Duodenal mucosa (tissue), 2 donors: ENCODE results near the gene METTL5.
"Not testable (repeated sequence)": the region's sequence is repeated elsewhere in the genome, so short reads cannot be mapped to it uniquely, and the experiment has no call there.

Source experiments
- H3K27ac ChIP-seq: one replicate; pipeline ENCODE4 v1.7.0; 2013; ENCODE audit warnings: low read depth, low read length
- H3K27me3 ChIP-seq, 2 donors: one replicate each; pipeline ENCODE4 v1.7.0; 2013; ENCODE audit warnings: low read length in 2 of 2, control low read depth in 1 of 2; ENCODE audit not compliant: insufficient read depth in 2 of 2, control insufficient read depth in 1 of 2
- H3K36me3 ChIP-seq, 2 donors: one replicate each; pipeline ENCODE4 v1.7.0; 2013; ENCODE audit warnings: low read length in 2 of 2, control low read depth in 1 of 2; ENCODE audit not compliant: insufficient read depth in 2 of 2, control insufficient read depth in 1 of 2
- H3K4me1 ChIP-seq, 2 donors: one replicate each; pipeline ENCODE4 v1.7.0; 2013; ENCODE audit warnings: low read length in 2 of 2, control low read depth in 1 of 2; ENCODE audit not compliant: insufficient read depth in 2 of 2, control insufficient read depth in 1 of 2
- H3K4me3 ChIP-seq, 2 donors: one replicate each; pipeline ENCODE4 v1.7.0; 2013; ENCODE audit warnings: low read length in 2 of 2, low read depth in 1 of 2
- H3K9ac ChIP-seq, 2 donors: one replicate each; pipeline ENCODE4 v1.7.0; 2013; ENCODE audit warnings: low read length in 2 of 2, low read depth in 1 of 2
- H3K9me3 ChIP-seq, 2 donors: one replicate each; pipeline ENCODE4 v1.7.0; 2013; ENCODE audit warnings: low read length in 2 of 2, control low read depth in 1 of 2; ENCODE audit not compliant: control insufficient read depth in 1 of 2

Gene METTL5

DNA sequence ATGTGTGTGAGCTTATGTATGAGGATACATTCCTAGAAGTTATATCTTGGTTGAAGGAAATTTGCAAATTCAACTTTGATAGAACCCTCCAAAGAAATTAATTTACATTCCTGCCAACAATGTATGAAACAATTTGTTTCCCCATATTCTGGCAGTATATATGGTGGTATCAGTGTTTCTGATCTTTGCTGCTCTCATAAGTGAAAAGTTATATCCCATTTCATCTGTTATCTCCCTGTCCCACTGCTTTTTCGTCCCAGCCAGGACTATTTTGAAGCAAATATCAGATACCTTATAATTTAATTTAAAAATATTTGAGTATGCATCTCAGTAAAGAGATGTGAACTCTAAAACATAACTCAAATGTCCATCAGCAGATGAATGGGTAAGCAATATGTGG, 9.7 kb upstream of the METTL5 start:
- H3K4me1 ChIP-seq, result no peaks in the 10 kb centered on the region
- no peaks in the 10 kb centered on the region for H3K27me3 ChIP-seq
- H3K9me3 ChIP-seq, result no peaks in the 10 kb centered on the region
- H3K27ac ChIP-seq, result no peak overlapping the region
- no peak overlapping the region for H3K9ac ChIP-seq
- no peak overlapping the region for H3K4me3 ChIP-seq
- no peaks in the 10 kb centered on the region for H3K36me3 ChIP-seq

DNA sequence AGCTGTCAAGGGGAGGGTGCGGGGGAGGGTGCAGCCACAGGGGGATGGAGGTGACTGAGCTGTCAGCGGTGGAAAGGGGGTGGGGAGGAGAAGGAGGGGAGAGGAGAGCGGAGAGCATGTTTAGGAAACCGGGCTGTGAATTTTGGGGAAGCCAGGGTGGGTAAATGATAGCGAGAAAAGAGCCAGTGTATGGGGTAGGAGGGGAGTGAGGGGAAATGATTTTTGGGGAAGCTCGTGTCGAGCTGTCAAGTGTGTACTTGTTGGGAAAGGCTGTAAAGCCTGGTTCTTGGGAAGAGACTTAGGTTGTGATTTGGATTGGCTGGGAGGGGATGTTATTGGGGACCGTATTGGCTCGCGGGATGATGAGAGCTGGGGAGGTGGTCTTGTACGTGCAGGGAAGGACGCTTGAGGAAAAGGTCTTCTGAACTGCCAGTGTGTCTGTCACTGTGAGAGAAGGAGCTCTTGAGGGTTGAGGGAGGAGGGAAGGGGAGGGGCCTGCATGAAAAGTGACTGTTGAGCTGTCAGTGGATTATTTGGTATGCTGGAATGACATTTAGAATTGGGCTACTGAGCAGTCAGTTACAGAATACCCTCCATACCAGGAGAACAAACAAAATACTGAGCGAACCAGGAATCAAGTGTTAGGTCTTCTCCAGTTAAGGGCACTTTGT, 3.6 kb upstream of the METTL5 start:
- Histone ChIP-seq H3K36me3 (no peaks in the 10 kb centered on the region), H3K27ac (peak overlapping the region; percentile 86), H3K4me3 (peak overlapping the region; percentile 79 to 91), H3K9ac (peak overlapping the region; percentile 62 to 79), H3K27me3 (no peaks in the 10 kb centered on the region), H3K9me3 (no peaks in the 10 kb centered on the region), H3K4me1 (peaks cover 17 to 25% of the 10 kb centered on the region in 2 donors)

DNA sequence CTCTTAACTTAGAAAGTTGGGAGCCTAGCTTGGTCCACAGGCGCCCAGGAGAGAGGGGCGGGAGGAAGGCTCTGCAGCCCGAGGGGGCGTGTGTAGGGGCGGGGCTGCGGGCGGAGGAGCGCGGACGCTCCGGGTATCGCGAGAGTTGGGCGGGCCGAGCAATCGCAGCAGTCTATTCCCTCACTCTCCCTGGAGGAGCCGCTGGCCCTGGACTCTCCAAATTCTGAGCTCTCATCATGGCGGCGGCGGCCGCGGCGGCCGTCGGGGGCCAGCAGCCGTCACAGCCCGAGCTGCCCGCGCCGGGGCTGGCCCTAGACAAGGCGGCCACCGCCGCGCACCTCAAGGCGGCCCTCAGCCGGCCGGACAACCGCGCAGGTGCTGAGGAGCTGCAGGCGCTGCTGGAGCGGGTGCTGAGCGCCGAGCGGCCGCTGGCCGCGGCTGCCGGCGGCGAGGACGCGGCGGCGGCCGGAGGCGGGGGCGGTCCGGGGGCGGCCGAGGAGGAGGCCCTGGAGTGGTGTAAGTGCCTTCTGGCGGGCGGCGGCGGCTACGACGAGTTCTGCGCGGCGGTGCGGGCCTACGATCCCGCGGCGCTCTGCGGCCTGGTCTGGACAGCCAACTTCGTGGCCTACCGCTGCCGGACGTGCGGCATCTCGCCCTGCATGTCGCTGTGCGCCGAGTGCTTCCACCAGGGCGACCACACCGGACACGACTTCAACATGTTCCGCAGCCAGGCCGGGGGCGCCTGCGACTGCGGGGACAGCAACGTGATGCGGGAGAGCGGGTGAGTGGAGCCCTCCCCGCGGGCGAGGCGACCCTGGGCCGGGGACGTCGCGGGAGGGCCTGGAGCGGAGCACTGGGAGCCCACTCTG, 2.8 kb upstream of the METTL5 start, which contains the start of gene UBR3:
Gene UBR3, plus strand, starts transcription at position 183 of the 869 bp plus-strand sequence. Its CDS starts 54 bp downstream, at position 237.
- Histone ChIP-seq H3K9ac (peak within 1 kb of the TSS; percentile 62 to 79), H3K4me3 (peak within 1 kb of the TSS; percentile 79 to 91), H3K4me1 (peaks cover 25% of the 10 kb centered on the region in 2 donors), H3K36me3 (no peaks in the 10 kb centered on the region), H3K27me3 (no peaks in the 10 kb centered on the region), H3K27ac (peak within 1 kb of the TSS; percentile 86), H3K9me3 (no peaks in the 10 kb centered on the region)

DNA sequence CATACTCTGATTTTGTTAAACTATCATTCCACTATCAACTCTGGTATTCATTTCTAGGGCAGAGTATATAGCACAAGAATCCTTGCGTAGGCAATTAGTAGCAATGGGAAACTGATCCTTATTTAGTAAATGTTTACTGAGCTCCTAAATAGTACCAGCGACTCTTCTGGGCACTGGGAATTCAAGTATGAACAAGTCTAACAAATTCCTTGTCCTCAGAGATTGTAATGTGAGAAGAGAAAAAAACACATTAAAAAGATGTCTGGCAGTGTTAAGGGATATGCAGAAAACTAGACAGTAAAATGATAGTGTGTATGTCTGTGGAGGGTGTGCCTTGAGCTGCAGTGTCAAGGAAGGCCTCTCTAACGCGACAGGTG, 721 bp downstream of the METTL5 start:
- H3K9me3 ChIP-seq, result no peaks in the 10 kb centered on the region
- H3K27me3 ChIP-seq, result no peaks in the 10 kb centered on the region
- peaks cover 22 to 25% of the 10 kb centered on the region in 2 donors for H3K4me1 ChIP-seq
- peak overlapping the region; percentile 77 to 89 for H3K4me3 ChIP-seq
- peaks cover 0 to 8% of the 10 kb centered on the region in 2 donors for H3K36me3 ChIP-seq
- H3K27ac ChIP-seq, result no peak overlapping the region
- H3K9ac ChIP-seq, result peak overlapping the region; percentile 63 to 77

DNA sequence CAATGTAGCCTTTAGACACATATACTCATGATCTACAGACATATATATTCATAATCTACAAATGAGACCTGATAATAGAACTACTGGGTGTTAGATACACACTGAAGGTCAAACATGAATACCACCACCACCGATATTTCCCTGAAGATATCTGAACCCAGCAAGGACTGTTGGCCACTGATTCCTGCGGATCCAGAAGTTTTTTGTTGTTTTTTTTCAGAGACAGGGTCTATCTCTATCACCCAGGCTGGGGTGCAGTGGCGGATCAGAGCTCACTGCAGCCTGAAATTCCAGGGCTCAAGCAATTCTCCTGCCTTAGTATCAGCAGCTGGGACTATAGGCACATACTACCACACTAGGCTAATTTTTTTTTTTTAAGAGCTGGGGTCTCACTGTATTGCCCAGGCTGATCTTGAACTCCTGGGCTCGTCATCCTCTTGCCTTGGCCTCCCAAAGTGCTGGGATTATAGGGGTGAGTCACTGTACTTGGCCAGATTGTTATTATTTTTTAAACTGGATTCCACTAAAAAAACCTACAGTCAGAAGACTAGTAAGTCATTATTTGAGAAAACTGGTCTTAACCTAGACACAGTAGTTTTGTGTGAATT, 1.8 kb downstream of the METTL5 start:
- H3K4me1 ChIP-seq, result peaks cover 15 to 16% of the 10 kb centered on the region in 2 donors
- no peaks in the 10 kb centered on the region for H3K27me3 ChIP-seq
- no peak overlapping the region for H3K4me3 ChIP-seq
- H3K9ac ChIP-seq, result no peak overlapping the region
- H3K36me3 ChIP-seq, result peaks cover 7 to 19% of the 10 kb centered on the region in 2 donors
- H3K9me3 ChIP-seq, result no peaks in the 10 kb centered on the region
- no peak overlapping the region for H3K27ac ChIP-seq

DNA sequence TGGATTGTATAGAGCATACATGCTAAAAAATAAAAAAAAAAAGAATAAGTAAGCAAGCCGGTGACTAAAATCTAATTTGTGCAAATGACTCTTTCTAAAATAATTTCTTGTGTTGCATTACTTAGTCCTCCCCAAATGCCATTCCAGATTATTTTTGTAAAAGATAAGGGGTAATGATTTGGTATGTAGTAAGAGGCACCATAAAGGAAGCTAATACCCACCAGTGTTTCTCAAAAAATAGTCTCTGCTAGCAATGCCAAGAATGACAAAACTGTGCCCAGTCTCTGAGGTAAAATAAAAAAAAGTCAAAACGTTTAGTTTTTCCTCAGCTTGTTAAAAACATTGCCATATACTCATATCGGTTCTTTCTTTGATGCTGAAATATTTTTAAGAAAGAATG, 2.7 kb downstream of the METTL5 start:
- Histone ChIP-seq H3K27me3 (no peaks in the 10 kb centered on the region), H3K9ac (no peak overlapping the region), H3K9me3 (no peaks in the 10 kb centered on the region), H3K27ac (no peak overlapping the region), H3K4me3 (no peak overlapping the region), H3K4me1 (peaks cover 14 to 16% of the 10 kb centered on the region in 2 donors), H3K36me3 (peaks cover 9 to 21% of the 10 kb centered on the region in 2 donors)

DNA sequence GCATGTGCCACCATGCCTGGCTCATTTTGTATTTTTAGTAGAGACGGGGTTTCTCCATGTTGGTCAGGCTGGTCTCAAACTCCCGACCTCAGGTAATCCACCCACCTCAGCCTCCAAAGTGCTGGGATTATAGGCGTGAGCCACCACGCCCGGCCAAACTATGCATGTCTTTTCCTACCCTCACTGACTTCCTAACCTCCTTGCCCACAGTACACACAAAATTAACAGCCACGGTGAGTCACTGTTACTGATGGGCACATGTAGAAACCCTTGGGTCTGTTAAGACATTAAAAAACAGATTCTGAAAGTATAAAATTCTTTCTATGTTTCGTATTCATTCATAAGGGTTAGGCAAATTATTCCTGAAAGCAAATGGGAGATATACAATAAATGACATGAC, 4.6 kb downstream of the METTL5 start:
- not testable (repeated sequence) for H3K9ac ChIP-seq, H3K9me3 ChIP-seq, H3K4me3 ChIP-seq, H3K27me3 ChIP-seq, H3K27ac ChIP-seq
- peaks cover 10 to 29% of the 10 kb centered on the region in 2 donors for H3K36me3 ChIP-seq
- H3K4me1 ChIP-seq, result peaks cover 10 to 16% of the 10 kb centered on the region in 2 donors

DNA sequence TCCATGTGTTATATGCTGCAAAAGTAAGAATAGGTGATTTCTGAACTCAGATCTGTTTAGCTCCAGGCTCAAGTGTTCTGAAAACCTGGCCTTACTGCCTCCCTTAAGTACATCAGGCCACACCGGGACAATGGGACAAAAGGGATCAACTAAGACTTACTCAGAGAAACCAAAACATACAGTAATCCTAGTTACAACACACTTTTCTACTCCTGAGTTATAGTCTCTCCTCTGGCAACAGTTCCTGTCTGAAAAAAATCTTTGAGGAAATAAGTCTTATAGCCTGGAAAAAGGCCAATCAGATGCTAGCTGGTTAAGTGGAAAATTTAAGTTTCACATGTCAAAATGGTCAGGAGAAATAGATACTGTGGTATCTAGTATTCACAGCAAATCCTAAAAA, 5.6 kb downstream of the METTL5 start:
- Histone ChIP-seq H3K4me3 (no peak overlapping the region), H3K27ac (no peak overlapping the region), H3K36me3 (peaks cover 12 to 33% of the 10 kb centered on the region in 2 donors), H3K4me1 (peaks cover 7 to 16% of the 10 kb centered on the region in 2 donors), H3K9me3 (no peaks in the 10 kb centered on the region), H3K9ac (no peak overlapping the region), H3K27me3 (no peaks in the 10 kb centered on the region)

DNA sequence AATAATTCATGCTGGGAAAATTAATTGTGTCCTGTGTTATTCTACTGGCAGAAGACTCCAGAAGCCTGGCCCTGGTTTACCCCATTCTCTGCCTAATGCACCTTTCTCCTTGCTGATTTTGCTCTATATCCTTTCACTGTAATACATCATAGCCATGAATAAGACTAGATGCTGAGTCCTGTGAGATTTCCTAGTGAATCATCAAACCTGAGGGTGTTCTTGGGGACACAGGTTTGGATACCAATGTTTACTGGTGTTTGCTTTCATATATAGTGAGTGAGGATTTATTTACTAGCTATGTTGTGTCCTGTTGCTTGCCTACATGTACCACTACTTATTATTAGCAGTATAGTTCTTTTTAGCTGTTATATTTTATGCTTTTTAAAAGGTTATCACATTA, 6.5 kb downstream of the METTL5 start:
- Histone ChIP-seq H3K36me3 (peaks cover 12 to 33% of the 10 kb centered on the region in 2 donors), H3K9ac (no peak overlapping the region), H3K27me3 (no peaks in the 10 kb centered on the region)

DNA sequence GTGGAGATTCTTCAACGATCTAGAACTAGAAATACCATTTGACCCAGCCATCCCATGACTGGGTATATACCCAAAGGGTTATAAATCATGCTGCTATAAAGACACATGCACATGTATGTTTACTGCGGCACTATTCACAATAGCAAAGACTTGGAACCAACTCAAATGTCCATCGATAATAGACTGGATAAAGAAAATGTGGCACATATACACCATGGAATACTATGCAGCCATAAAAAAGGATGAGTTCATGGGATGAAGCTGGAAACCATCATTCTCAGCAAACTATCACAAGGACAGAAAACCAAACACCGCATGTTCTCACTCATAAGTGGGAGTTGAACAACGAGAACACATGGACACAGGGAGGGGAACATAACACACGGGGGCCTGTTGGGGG, 7.3 kb downstream of the METTL5 start:
- H3K4me1 ChIP-seq, H3K27me3 ChIP-seq, H3K27ac ChIP-seq, H3K9ac ChIP-seq, H3K9me3 ChIP-seq, H3K4me3 ChIP-seq: not testable (repeated sequence)
- H3K36me3 ChIP-seq, result peaks cover 12 to 39% of the 10 kb centered on the region in 2 donors

More for the DNA sequence above, 6.5 kb downstream of the METTL5 start:
- Histone ChIP-seq H3K27ac (no peak overlapping the region), H3K4me3 (no peak overlapping the region), H3K4me1 (peaks cover 0 to 8% of the 10 kb centered on the region in 2 donors), H3K9me3 (no peaks in the 10 kb centered on the region)
